Measurements from ENCODE around the gene MAP3K14. TPM values are rescaled to one million over a fixed set of nuclear protein-coding genes. Genes with fewer than 3 reads are reported as not detected.

The MAP3K14 gene
- total RNA-seq, 4 donors from 2014 or later: 4.1 to 21.7 (median 6.2) TPM

- intact Hi-C loops (cut with DNase I): loop anchor here (5.0 kb wide), 1 partner anchor 54 kb away; no protein-coding TSS in a partner anchor
- 67 to 79% methylated on average over 4 to 7 of the region's 8 CpGs for WGBS, 2 donors
- H3K4me3 ChIP-seq (replicated peaks in 1 of 3): no peak overlapping the region
These were observed 93.8 kb downstream of the MAP3K14 start for GRCh38 chr17:45222996-45223538.

GRCh38 chr17:45222289-45222995 lies 94.4 kb downstream of the MAP3K14 start:
- H3K9me3 ChIP-seq: no peaks in the 10 kb centered on the region
- H3K4me1 ChIP-seq: peaks cover 0 to 10% of the 10 kb centered on the region in 2 donors
- H3K36me3 ChIP-seq: no peaks in the 10 kb centered on the region
- H3K4me3 ChIP-seq (replicated peaks in 1 of 3): peak overlapping the region in 1 of 3 donors; percentile 39
- TF ChIP-seq POLR2A (IDR thresholded peaks at IDR 0.05) (no peak), CTCF (IDR thresholded peaks at IDR 0.05) (no peak)
- intact Hi-C loops (cut with DNase I): loop anchor here (5.0 kb wide), 1 partner anchor 55 kb away; no protein-coding TSS in a partner anchor
- 28 to 36% methylated on average over 18 to 19 of the region's 33 CpGs for WGBS, 2 donors
- no peak overlapping the region for H3K27ac ChIP-seq
- H3K27me3 ChIP-seq: no peaks in the 10 kb centered on the region
- DNase-seq: no peak

More at GRCh38 chr17:45222996-45223538, 93.8 kb downstream of the MAP3K14 start:
- TF ChIP-seq POLR2A (IDR thresholded peaks at IDR 0.05) (no peak), CTCF (IDR thresholded peaks at IDR 0.05) (no peak)
- no peak for DNase-seq
- no peaks in the 10 kb centered on the region for H3K36me3 ChIP-seq
- H3K27ac ChIP-seq: no peak overlapping the region
- peaks cover 0 to 10% of the 10 kb centered on the region in 2 donors for H3K4me1 ChIP-seq
- H3K9me3 ChIP-seq: no peaks in the 10 kb centered on the region
- no peaks in the 10 kb centered on the region for H3K27me3 ChIP-seq

GRCh38 chr17:45222014-45222288 lies 94.9 kb downstream of the MAP3K14 start:
- intact Hi-C loops (cut with DNase I): loop anchor here (5.0 kb wide), 1 partner anchor 55 kb away; no protein-coding TSS in a partner anchor
- no peaks in the 10 kb centered on the region for H3K27me3 ChIP-seq
- peak overlapping the region in 1 of 3 donors; percentile 39 for H3K4me3 ChIP-seq (replicated peaks in 1 of 3)
- peaks cover 0 to 10% of the 10 kb centered on the region in 2 donors for H3K4me1 ChIP-seq
- no peak for DNase-seq
- H3K36me3 ChIP-seq: no peaks in the 10 kb centered on the region
- TF ChIP-seq POLR2A (IDR thresholded peaks at IDR 0.05) (no peak), CTCF (IDR thresholded peaks at IDR 0.05) (no peak)
- no CpG with 5 or more reads among the region's 38 CpGs for WGBS, 2 donors
- no peak overlapping the region for H3K27ac ChIP-seq
- H3K9me3 ChIP-seq: no peaks in the 10 kb centered on the region

- intact Hi-C loops (cut with DNase I): loop anchor here (5.0 kb wide), 1 partner anchor 56 kb away; no protein-coding TSS in a partner anchor
- TF ChIP-seq POLR2A (IDR thresholded peaks at IDR 0.05) (no peak), CTCF (IDR thresholded peaks at IDR 0.05) (no peak)
- peak in 1 of 2 donors; percentile 31 for DNase-seq
These were observed 95.5 kb downstream of the MAP3K14 start, which contains the start of gene FMNL1 for GRCh38 chr17:45221081-45222013. Gene FMNL1, plus strand, starts transcription at chr17:45221885. Its CDS starts 240 bp downstream, at chr17:45222125.

More at GRCh38 chr17:45221081-45222013, 95.5 kb downstream of the MAP3K14 start, which contains the start of gene FMNL1:
- no peak within 1 kb of the TSS for H3K27ac ChIP-seq
- no peaks in the 10 kb centered on the region for H3K9me3 ChIP-seq
- peak within 1 kb of the TSS in 1 of 3 donors; percentile 39 for H3K4me3 ChIP-seq (replicated peaks in 1 of 3)
- no peaks in the 10 kb centered on the region for H3K36me3 ChIP-seq
- no peaks in the 10 kb centered on the region for H3K27me3 ChIP-seq
- peaks cover 0 to 10% of the 10 kb centered on the region in 2 donors for H3K4me1 ChIP-seq
- 10 to 43% methylated on average over 5 to 31 of the region's 98 CpGs for WGBS, 2 donors

All from thyroid gland (tissue), 4 donors.